GM23248 (cell line): ENCODE data around the gene KICS2. TPM values are rescaled to one million over a fixed set of nuclear protein-coding genes. Genes with fewer than 3 reads are reported as not detected.
A peak's percentile ranks its signal among the peaks of the same experiment; 100 is the strongest.

Experiments
- DNase-seq: peaks from one replicate; pipeline ENCODE4 v3.0.0-alpha.2; 2015
- H2AFZ ChIP-seq: fragments of 200-600 bp; sonication (generic); 2 replicates; pipeline ENCODE4 v1.6.1; 2016; ENCODE audit warnings: antibody characterized with exemption
- H3F3A ChIP-seq: fragments of 200-600 bp; sonication (generic); 2 replicates; pipeline ENCODE4 v1.6.1; 2016; ENCODE audit warnings: mild to moderate bottlenecking, antibody characterized with exemption, mixed run types; ENCODE audit not compliant: insufficient read depth
- H3K27ac ChIP-seq: fragments of 200-600 bp; sonication (generic); 2 replicates; pipeline ENCODE4 v1.5.1; 2016; ENCODE audit warnings: mild to moderate bottlenecking
- H3K27me3 ChIP-seq: fragments of 200-600 bp; sonication (generic); replicated peaks from 2 replicates; pipeline ENCODE4 v1.6.1; 2016; ENCODE audit warnings: mild to moderate bottlenecking; ENCODE audit not compliant: insufficient read depth
- H3K36me3 ChIP-seq: fragments of 200-600 bp; sonication (generic); 2 replicates; pipeline ENCODE4 v1.6.1; 2016; ENCODE audit warnings: low read depth, mild to moderate bottlenecking
- H3K4me1 ChIP-seq: fragments of 200-600 bp; sonication (generic); 2 replicates; pipeline ENCODE4 v1.6.1; 2016; ENCODE audit warnings: mild to moderate bottlenecking; ENCODE audit not compliant: insufficient read depth
- H3K4me2 ChIP-seq: fragments of 200-600 bp; sonication (generic); one replicate; pipeline ENCODE4 v1.6.1; 2016; ENCODE audit warnings: mild to moderate bottlenecking; ENCODE audit not compliant: unreplicated experiment
- H3K4me3 ChIP-seq: fragments of 200-600 bp; sonication (generic); 2 replicates; pipeline ENCODE4 v1.5.1; 2016; ENCODE audit warnings: mild to moderate bottlenecking
- H3K79me2 ChIP-seq: fragments of 200-600 bp; sonication (generic); 2 replicates; pipeline ENCODE4 v1.6.1; 2016; ENCODE audit warnings: mild to moderate bottlenecking; ENCODE audit not compliant: insufficient read depth
- H3K9ac ChIP-seq: fragments of 200-600 bp; sonication (generic); 2 replicates; pipeline ENCODE4 v1.6.1; 2016; ENCODE audit warnings: mild to moderate bottlenecking
- H3K9me2 ChIP-seq: fragments of 200-600 bp; sonication (generic); 2 replicates; pipeline ENCODE4 v1.6.1; 2016; ENCODE audit warnings: mixed run types, mild to moderate bottlenecking, moderate library complexity; ENCODE audit not compliant: insufficient read depth
- H3K9me3 ChIP-seq: fragments of 200-600 bp; sonication (generic); one replicate; pipeline ENCODE4 v1.6.1; 2017; ENCODE audit warnings: low read depth
- H4K20me1 ChIP-seq: fragments of 200-600 bp; sonication (generic); 2 replicates; pipeline ENCODE4 v1.6.0; 2016; ENCODE audit not compliant: insufficient read depth
- EZH2 ChIP-seq: fragments of 200-600 bp; sonication (generic); IDR thresholded peaks from 2 replicates; pipeline ENCODE4 v1.6.1; 2018; ENCODE audit warnings: antibody characterized with exemption, mild to moderate bottlenecking; ENCODE audit not compliant: insufficient read depth, poor library complexity, severe bottlenecking
- EZH2phosphoT487 ChIP-seq: fragments of 200-600 bp; sonication (generic); IDR thresholded peaks from 2 replicates; pipeline ENCODE4 v1.6.1; 2018; ENCODE audit warnings: antibody characterized with exemption, moderate library complexity, mild to moderate bottlenecking, low read depth; ENCODE audit not compliant: insufficient read depth
- WGBS, 2 experiments: methylation state at CpG; one replicate each; pipeline ENCODE4 v1.1.6; 2015 to 2017; ENCODE audit warnings: low lambda C conversion rate in 2 of 2, low coverage in 1 of 2; ENCODE audit errors: missing lambda C conversion rate in 2 of 2; 5-methylcytosine and 5-hydroxymethylcytosine counted together
- in situ Hi-C: fragments of 300-500 bp; cut with MboI; formaldehyde crosslinking; loops from 2 replicates; pipeline ENCODE4 v1.15.0; 2020
- polyA plus RNA-seq: library from polyadenylated mRNA; unstranded; fragments of >200 nt; fragmentation: Nextera tagmentation; extraction: Ambion mirVana; gene quantifications from 2 replicates; pipeline ENCODE4 v1.2.1, GENCODE V29; 2016
- total RNA-seq: library from RNA; depleted of rRNA; stranded (reverse); fragments of >200 nt; shearing (Covaris generic); gene quantifications from 2 replicates; pipeline ENCODE4 v1.2.3, GENCODE V29; 2014

KICS2 gene
- total and polyA plus RNA-seq, 2 experiments from 2014 or later: 2.9 to 3.5 TPM

- TF ChIP-seq EZH2: no peak
- no peak for TF ChIP-seq EZH2phosphoT487
- H2AFZ ChIP-seq: no peak overlapping the region
- no peaks in the 10 kb centered on the region for H3K9me2 ChIP-seq
- H3K9me3 ChIP-seq: no peaks in the 10 kb centered on the region
- peak overlapping the region; percentile 45 for H3K4me2 ChIP-seq
- peaks cover 36% of the 10 kb centered on the region for H3K4me1 ChIP-seq
- H3F3A ChIP-seq: peaks cover 30% of the 10 kb centered on the region
- H3K27ac ChIP-seq: peak overlapping the region; percentile 64
- DNase-seq: peak; percentile 64
- H3K4me3 ChIP-seq: peak overlapping the region; percentile 10
- H3K36me3 ChIP-seq: no peaks in the 10 kb centered on the region
- in situ Hi-C loops: no loop called here
- H4K20me1 ChIP-seq: no peaks in the 10 kb centered on the region
- H3K79me2 ChIP-seq: no peaks in the 10 kb centered on the region
- H3K9ac ChIP-seq: no peak overlapping the region
- no peaks in the 10 kb centered on the region for H3K27me3 ChIP-seq
- 10 to 15% methylated on average over 2 of the region's 2 CpGs for WGBS, 2 experiments
These were observed 35.3 kb downstream of the KICS2 start for GRCh38 chr12:64186789-64187188.

- H3K27me3 ChIP-seq: no peaks in the 10 kb centered on the region
- H3F3A ChIP-seq: peaks cover 52% of the 10 kb centered on the region
- no peak for DNase-seq
- H3K27ac ChIP-seq: no peak overlapping the region
- WGBS, 2 experiments: 100% methylated on average over 1 of the region's 1 CpG
- TF ChIP-seq EZH2phosphoT487 (no peak), EZH2 (no peak)
- no peaks in the 10 kb centered on the region for H3K79me2 ChIP-seq
- no peak overlapping the region for H3K4me2 ChIP-seq
- no peaks in the 10 kb centered on the region for H3K9me3 ChIP-seq
- H3K4me1 ChIP-seq: peaks cover 55% of the 10 kb centered on the region
- H3K9ac ChIP-seq: no peak overlapping the region
- H3K4me3 ChIP-seq: no peak overlapping the region
- H3K36me3 ChIP-seq: no peaks in the 10 kb centered on the region
- in situ Hi-C loops: no loop called here
- H2AFZ ChIP-seq: no peak overlapping the region
- no peaks in the 10 kb centered on the region for H4K20me1 ChIP-seq
- H3K9me2 ChIP-seq: no peaks in the 10 kb centered on the region
These were observed 37.9 kb downstream of the KICS2 start for GRCh38 chr12:64184216-64184615.

DNA sequence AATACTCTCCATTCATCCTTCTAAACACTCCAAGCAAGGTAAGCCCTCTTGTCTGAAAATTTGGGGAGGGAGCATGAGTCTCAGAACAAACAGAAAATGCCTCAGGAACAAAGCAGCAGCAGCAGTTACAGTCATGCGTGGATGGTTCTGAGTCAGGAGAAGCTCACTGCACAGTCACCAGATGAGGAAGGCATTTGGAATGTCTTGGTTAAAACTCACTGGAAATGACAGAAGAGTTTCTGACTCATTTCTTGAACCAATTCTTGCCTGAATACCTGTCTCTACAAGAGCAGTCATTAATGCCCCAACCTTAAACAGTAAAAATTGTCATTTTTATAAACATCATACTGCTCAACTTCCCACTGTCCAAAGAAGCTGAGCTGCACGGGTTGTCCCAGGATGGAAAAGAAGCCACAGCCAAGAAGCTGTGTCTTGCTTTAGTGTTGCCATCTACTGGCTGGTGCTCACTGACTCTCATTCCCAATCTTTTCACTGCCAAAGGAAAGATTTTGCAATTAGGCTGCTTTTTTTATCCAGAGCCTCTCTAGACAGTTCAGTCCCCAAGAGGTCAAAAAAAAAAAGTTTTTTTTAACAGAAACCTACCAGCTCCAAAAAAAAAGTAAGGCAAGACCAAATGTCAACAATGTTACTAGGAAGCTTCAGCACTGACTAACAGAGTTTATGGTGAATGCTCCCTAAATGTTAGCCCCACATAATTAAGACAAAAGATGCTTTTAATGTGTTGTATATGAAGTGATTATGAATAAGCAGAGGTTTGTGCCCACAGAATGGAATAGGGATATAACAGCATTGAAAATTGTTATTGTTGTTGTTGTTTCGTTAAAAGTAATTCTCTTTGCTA is 40.4 kb downstream of the KICS2 start:
- peak overlapping the region; percentile 51 for H3K4me3 ChIP-seq
- no peaks in the 10 kb centered on the region for H3K9me3 ChIP-seq
- H2AFZ ChIP-seq: peak overlapping the region; percentile 26; the same call in 1 of the 2 replicates
- TF ChIP-seq EZH2 (no peak), EZH2phosphoT487 (no peak)
- peak; percentile 98 for DNase-seq
- H3F3A ChIP-seq: peaks cover 69% of the 10 kb centered on the region
- H3K4me2 ChIP-seq: peak overlapping the region; percentile 66
- no peaks in the 10 kb centered on the region for H3K36me3 ChIP-seq
- H3K27ac ChIP-seq: peak overlapping the region; percentile 98
- in situ Hi-C loops: no loop called here
- H4K20me1 ChIP-seq: no peaks in the 10 kb centered on the region
- H3K9me2 ChIP-seq: no peaks in the 10 kb centered on the region
- peaks cover 54% of the 10 kb centered on the region for H3K4me1 ChIP-seq
- WGBS, 2 experiments: 0 to 1% methylated on average over 3 of the region's 3 CpGs
- H3K27me3 ChIP-seq: no peaks in the 10 kb centered on the region
- peak overlapping the region; percentile 81 for H3K9ac ChIP-seq
- no peaks in the 10 kb centered on the region for H3K79me2 ChIP-seq

- Histone ChIP-seq H3K36me3 (no peaks in the 10 kb centered on the region), H3K27me3 (no peaks in the 10 kb centered on the region), H3K79me2 (no peaks in the 10 kb centered on the region), H3K4me1 (peaks cover 53% of the 10 kb centered on the region), H3K4me3 (peak overlapping the region; percentile 51), H3K9me2 (no peaks in the 10 kb centered on the region), H3K9me3 (no peaks in the 10 kb centered on the region), H2AFZ (peak overlapping the region; percentile 4; the same call in 1 of the 2 replicates), H3F3A (peaks cover 71% of the 10 kb centered on the region), H4K20me1 (no peaks in the 10 kb centered on the region), H3K9ac (peak overlapping the region; percentile 81), H3K4me2 (peak overlapping the region; percentile 66), H3K27ac (peak overlapping the region; percentile 98)
- DNase-seq: peak; percentile 90
- WGBS, 2 experiments: 1 to 2% methylated on average over 5 of the region's 5 CpGs
- in situ Hi-C loops: no loop called here
- TF ChIP-seq EZH2 (no peak), EZH2phosphoT487 (no peak)
These were observed 41.1 kb downstream of the KICS2 start for GRCh38 chr12:64180951-64181350.
